Measurements from ENCODE around the gene ZBED4. TPM values are rescaled to one million over a fixed set of nuclear protein-coding genes. Genes with fewer than 3 reads are reported as not detected.
A peak's percentile ranks its signal among the peaks of the same experiment; 100 is the strongest.

Gene ZBED4
- total and polyA plus RNA-seq, 2 donors (not counting 1 experiment from before 2014, with no cell fraction given): 3.5 to 6.3 TPM

GRCh38 chr22:49881856-49882255 lies 28.2 kb downstream of the ZBED4 start:
- Histone ChIP-seq H3K4me1 (ENCODE audit: control insufficient read depth, extremely low read depth, insufficient read depth, low read length) (peaks cover 2% of the 10 kb centered on the region), H3K9ac (ENCODE audit: insufficient read depth, low read length) (no peak overlapping the region), H3K4me3 (replicated peaks in 1 of 4; ENCODE audit: control extremely low read depth in 1 of 4, insufficient read depth in 1 of 4, low read depth in 3 of 4, low read length in 4 of 4) (no peak overlapping the region), H2AFZ (ENCODE audit: low read length) (no peak overlapping the region), H4K20me1 (ENCODE audit: control insufficient read depth, extremely low read depth, insufficient read depth, low read length) (no peaks in the 10 kb centered on the region), H3K36me3 (ENCODE audit: control insufficient read depth, insufficient read depth, low read length) (peaks cover 18% of the 10 kb centered on the region), H3K9me3 (ENCODE audit: control insufficient read depth, insufficient read depth, low read depth, low read length) (no peaks in the 10 kb centered on the region), H3K4me2 (ENCODE audit: extremely low read depth, insufficient read depth, low read length) (no peak overlapping the region), H3K27ac (ENCODE audit: insufficient read depth, low read length) (no peak overlapping the region), H3K79me2 (ENCODE audit: control insufficient read depth, insufficient read depth, low read length) (peaks cover 37% of the 10 kb centered on the region), H3K27me3 (ENCODE audit: control insufficient read depth, insufficient read depth, low read length) (no peaks in the 10 kb centered on the region)
- no peak for DNase-seq (ENCODE audit: low read depth in 2 of 2)
- TF ChIP-seq CTCF (conservative IDR thresholded peaks at IDR 0.05 in 1 of 2, IDR thresholded peaks at IDR 0.05 in 1 of 2; ENCODE audit: low read depth in 1 of 2, low read length in 2 of 2) (no peak), EZH2 (IDR thresholded peaks at IDR 0.05; ENCODE audit: low read length, missing control alignments) (no peak)

- TF ChIP-seq CTCF (conservative IDR thresholded peaks at IDR 0.05 in 1 of 2, IDR thresholded peaks at IDR 0.05 in 1 of 2; ENCODE audit: low read depth in 1 of 2, low read length in 2 of 2) (no peak), EZH2 (IDR thresholded peaks at IDR 0.05; ENCODE audit: low read length, missing control alignments) (no peak)
- Histone ChIP-seq H2AFZ (ENCODE audit: low read length) (no peak overlapping the region), H4K20me1 (ENCODE audit: control insufficient read depth, extremely low read depth, insufficient read depth, low read length) (no peaks in the 10 kb centered on the region), H3K27me3 (ENCODE audit: control insufficient read depth, insufficient read depth, low read length) (no peaks in the 10 kb centered on the region), H3K79me2 (ENCODE audit: control insufficient read depth, insufficient read depth, low read length) (peaks cover 35% of the 10 kb centered on the region), H3K4me2 (ENCODE audit: extremely low read depth, insufficient read depth, low read length) (no peak overlapping the region), H3K9ac (ENCODE audit: insufficient read depth, low read length) (no peak overlapping the region), H3K9me3 (ENCODE audit: control insufficient read depth, insufficient read depth, low read depth, low read length) (no peaks in the 10 kb centered on the region), H3K4me3 (replicated peaks in 1 of 4; ENCODE audit: control extremely low read depth in 1 of 4, insufficient read depth in 1 of 4, low read depth in 3 of 4, low read length in 4 of 4) (no peak overlapping the region), H3K36me3 (ENCODE audit: control insufficient read depth, insufficient read depth, low read length) (peaks cover 18% of the 10 kb centered on the region), H3K27ac (ENCODE audit: insufficient read depth, low read length) (peak overlapping the region; percentile 19), H3K4me1 (ENCODE audit: control insufficient read depth, extremely low read depth, insufficient read depth, low read length) (peaks cover 2% of the 10 kb centered on the region)
- DNase-seq (ENCODE audit: low read depth in 2 of 2): peak in 1 of 2 donors; percentile 82
These were observed 29.1 kb downstream of the ZBED4 start for GRCh38 chr22:49882519-49883293.

- Histone ChIP-seq H3K36me3 (ENCODE audit: control insufficient read depth, insufficient read depth, low read length) (peaks cover 18% of the 10 kb centered on the region), H4K20me1 (ENCODE audit: control insufficient read depth, extremely low read depth, insufficient read depth, low read length) (no peaks in the 10 kb centered on the region)
- peak; percentile 34 to 44 for DNase-seq (ENCODE audit: low read depth in 2 of 2)
These were observed 29.6 kb downstream of the ZBED4 start for GRCh38 chr22:49883294-49883640.

More at GRCh38 chr22:49883294-49883640, 29.6 kb downstream of the ZBED4 start:
- no peak overlapping the region for H3K9ac ChIP-seq (ENCODE audit: insufficient read depth, low read length)
- TF ChIP-seq EZH2 (IDR thresholded peaks at IDR 0.05; ENCODE audit: low read length, missing control alignments): no peak
- no peak for TF ChIP-seq CTCF (conservative IDR thresholded peaks at IDR 0.05 in 1 of 2, IDR thresholded peaks at IDR 0.05 in 1 of 2; ENCODE audit: low read depth in 1 of 2, low read length in 2 of 2)
- peaks cover 35% of the 10 kb centered on the region for H3K79me2 ChIP-seq (ENCODE audit: control insufficient read depth, insufficient read depth, low read length)
- no peaks in the 10 kb centered on the region for H3K9me3 ChIP-seq (ENCODE audit: control insufficient read depth, insufficient read depth, low read depth, low read length)
- H2AFZ ChIP-seq (ENCODE audit: low read length): no peak overlapping the region
- H3K4me2 ChIP-seq (ENCODE audit: extremely low read depth, insufficient read depth, low read length): no peak overlapping the region
- no peak overlapping the region for H3K4me3 ChIP-seq (replicated peaks in 1 of 4; ENCODE audit: control extremely low read depth in 1 of 4, insufficient read depth in 1 of 4, low read depth in 3 of 4, low read length in 4 of 4)
- no peaks in the 10 kb centered on the region for H3K27me3 ChIP-seq (ENCODE audit: control insufficient read depth, insufficient read depth, low read length)
- no peak overlapping the region for H3K27ac ChIP-seq (ENCODE audit: insufficient read depth, low read length)
- peaks cover 2% of the 10 kb centered on the region for H3K4me1 ChIP-seq (ENCODE audit: control insufficient read depth, extremely low read depth, insufficient read depth, low read length)

Measured in fibroblast of lung (primary cell).